SK-MEL-5 (cell line): ENCODE measurements around the gene TMEM131. TPM values are rescaled to one million over a fixed set of nuclear protein-coding genes. Genes with fewer than 3 reads are reported as not detected.
A peak's percentile ranks its signal among the peaks of the same experiment; 100 is the strongest.
"Not testable (repeated sequence)": the region's sequence is repeated elsewhere in the genome, so short reads cannot be mapped to it uniquely, and the experiment has no call there.

Experiments
- DNase-seq: peaks from one replicate; pipeline ENCODE4 v3.0.0-alpha.2; 2016; ENCODE audit warnings: low read depth, low spot score
- in situ Hi-C: cut with HindIII; loops from 2 replicates; pipeline ENCODE4 v1.10.0; 2016; ENCODE audit warnings: low sequenced_read_pairs, high pct_unique_total_duplicates, low pct_unique_long_range_greater_than_20kb
- total RNA-seq: library from RNA; depleted of rRNA; stranded (reverse); fragments of >200 nt; shearing (Covaris generic); gene quantifications from 2 replicates; pipeline ENCODE4 v1.2.3, GENCODE V29; 2014

The TMEM131 gene
- total RNA-seq, 1 experiment from 2014 or later, result 11.6 TPM

GRCh38 chr2:98026927-98027522 is 31.3 kb upstream of the TMEM131 start:
- in situ Hi-C loops, result no loop called here
- no peak for DNase-seq

GRCh38 chr2:98026292-98026691 is 30.5 kb upstream of the TMEM131 start:
- DNase-seq, result no peak

GRCh38 chr2:98025481-98026037 is 29.8 kb upstream of the TMEM131 start:
- in situ Hi-C loops, result no loop called here
- DNase-seq, result peak; percentile 15

More at GRCh38 chr2:98026292-98026691, 30.5 kb upstream of the TMEM131 start:
- in situ Hi-C loops, result no loop called here

- in situ Hi-C loops, DNase-seq: not testable (repeated sequence)
Measured at GRCh38 chr2:98022067-98022466, 26.3 kb upstream of the TMEM131 start.

DNA sequence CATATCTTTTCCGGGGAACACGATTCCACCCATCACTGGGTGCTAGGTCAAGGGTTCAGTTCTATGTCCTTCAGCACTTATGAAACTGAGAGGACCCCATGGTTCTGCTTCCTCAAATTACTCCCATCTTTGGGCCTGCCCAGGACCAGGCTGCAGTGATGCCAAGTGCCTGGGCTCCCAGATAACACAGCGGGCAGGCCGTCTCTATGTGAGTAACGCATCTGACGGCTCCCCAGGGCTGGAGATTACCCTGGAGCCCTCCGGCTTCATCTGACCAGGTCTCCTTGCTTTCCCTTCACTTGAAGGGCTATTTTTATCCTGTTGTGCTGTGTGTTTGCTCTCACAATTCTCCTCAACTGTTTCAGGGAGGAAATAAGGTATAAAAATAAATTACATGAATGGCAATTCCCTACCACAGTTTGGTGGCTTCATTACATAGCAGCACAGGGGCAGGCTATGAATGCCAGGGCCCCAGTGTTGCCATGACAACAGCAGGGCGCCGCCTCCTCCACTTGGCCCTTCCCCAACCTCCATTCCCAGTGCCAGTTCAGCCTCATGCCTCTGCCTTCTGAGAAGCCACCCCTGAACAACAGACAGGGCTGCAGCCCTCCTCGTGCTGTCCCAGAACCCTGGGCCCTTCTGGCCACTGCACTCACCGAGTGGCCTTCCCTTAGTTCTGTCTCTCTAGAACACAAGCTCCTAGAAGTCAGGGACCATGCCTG is 25.4 kb upstream of the TMEM131 start:
- in situ Hi-C loops, result no loop called here
- DNase-seq, result no peak

GRCh38 chr2:98020516-98020915 is 24.8 kb upstream of the TMEM131 start:
- in situ Hi-C loops, result no loop called here
- DNase-seq, result no peak

- no peak for DNase-seq
- in situ Hi-C loops, result no loop called here
Measured at GRCh38 chr2:98016908-98017670, 21.3 kb upstream of the TMEM131 start.

GRCh38 chr2:98015671-98016070 is 19.9 kb upstream of the TMEM131 start:
- in situ Hi-C loops, result no loop called here
- DNase-seq, result no peak

DNA sequence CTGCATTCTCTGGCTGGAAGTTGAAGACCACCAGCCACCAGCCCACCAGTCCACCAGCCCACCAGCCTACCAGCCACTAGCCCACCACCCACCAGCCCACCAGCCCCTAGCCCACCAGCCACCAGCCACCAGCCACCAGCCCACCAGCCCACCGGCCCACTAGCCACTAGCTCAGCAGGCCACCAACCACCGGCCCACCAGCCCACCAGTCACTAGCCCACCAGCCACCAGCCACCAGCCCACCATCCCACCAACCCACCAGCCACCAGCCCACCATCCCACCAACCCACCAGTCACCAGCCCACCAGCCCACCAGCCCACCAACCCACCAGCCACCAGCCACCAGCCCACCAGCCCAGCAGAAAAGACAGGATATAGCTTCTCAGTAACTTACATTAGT is 18.6 kb upstream of the TMEM131 start:
- in situ Hi-C loops, result no loop called here
- no peak for DNase-seq

DNA sequence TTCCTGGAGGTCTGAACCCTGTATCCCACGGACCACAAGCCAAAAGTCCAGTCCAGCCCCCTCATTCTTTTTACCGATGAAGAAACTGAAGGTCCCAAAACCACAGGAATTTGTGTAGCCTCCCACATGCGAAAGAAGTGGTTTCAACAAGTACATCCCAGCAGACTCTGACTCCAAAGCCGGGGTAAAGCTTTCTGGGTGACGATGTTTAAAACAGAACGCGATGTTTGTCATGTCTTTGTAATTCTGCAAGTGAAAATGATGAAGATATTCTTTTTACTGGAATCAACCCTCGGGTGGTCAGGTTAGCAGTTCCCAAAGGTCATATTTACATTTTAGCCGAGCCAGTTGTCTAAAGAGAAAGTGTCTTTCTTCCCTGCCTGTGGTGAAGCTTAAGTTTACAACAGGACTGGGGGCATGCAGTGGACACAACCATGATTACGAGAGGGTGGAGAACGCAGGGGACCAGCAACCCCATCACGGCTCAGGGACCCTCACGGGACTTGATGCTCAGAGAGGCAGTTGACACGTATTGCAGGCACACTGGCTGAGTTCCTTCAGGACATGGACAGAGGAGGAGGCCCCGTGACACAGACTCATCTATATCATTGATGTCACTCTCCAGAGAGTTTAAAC is 17.8 kb upstream of the TMEM131 start:
- in situ Hi-C loops, result no loop called here

GRCh38 chr2:98012561-98012991 is 16.8 kb upstream of the TMEM131 start:
- DNase-seq, result no peak
- in situ Hi-C loops, result no loop called here

More for the DNA sequence above, 17.8 kb upstream of the TMEM131 start:
- no peak for DNase-seq

DNA sequence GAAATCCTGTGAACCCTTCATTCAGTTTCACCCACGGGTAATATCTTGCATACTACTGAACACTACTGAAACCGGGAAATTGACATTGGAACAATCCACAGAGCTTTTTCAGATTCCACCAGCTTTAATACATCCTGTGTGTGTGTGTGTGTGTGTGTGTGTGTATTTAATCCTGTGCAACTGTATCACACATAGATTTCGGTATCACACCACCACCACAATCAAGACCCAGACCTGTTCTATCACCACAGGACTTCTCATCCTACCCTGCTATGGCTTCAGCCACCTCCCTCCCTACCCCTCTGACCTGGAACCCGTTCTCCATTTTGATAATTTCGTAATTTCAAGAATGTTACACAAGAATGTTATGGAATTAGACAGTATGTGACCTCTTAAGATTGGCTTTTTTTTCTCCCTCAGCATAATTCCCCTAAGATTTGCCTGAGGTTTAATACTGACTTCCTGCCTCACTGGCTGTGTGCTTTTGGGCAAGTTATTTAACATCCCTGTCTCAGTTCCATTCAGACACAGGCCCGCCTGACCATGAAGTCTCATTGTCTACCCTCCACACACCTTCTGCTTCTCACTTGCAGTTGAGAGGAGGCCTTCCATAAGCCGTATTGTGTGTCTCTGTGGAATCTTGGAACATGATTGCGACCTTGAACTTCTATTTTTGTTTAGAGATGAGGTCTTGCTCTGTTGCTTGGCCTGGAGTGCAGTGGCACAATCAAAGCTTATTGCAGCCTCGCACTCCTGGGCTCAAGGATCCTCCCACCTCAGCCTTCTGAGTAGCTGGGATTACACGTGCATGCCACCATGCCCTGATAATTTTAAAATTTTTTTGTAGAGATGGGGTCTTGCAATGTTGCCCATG is 14.4 kb upstream of the TMEM131 start:
- in situ Hi-C loops, result no loop called here
- no peak for DNase-seq

DNA sequence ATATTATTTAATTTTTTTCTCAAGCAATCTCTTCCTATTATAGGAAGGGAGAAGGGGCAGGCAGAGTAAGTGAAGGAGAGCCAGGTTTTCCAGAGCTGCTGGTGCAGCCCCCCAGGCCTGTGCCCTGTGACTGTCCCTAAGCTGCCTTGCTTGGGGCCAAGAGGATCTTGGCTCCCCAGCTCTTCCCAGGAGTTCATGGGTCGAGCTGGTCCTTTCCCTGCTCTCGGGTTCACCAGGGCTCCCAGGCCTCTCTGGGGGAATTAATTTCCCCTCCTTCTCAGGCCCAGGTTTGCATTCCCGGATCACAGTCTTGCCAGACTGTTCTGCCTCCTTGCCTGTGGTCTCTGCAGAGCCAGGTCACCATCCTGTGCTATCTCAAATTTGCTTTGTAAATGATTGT is 12.7 kb upstream of the TMEM131 start:
- in situ Hi-C loops, result no loop called here
- DNase-seq, result no peak

GRCh38 chr2:98006378-98006777 is 10.6 kb upstream of the TMEM131 start:
- in situ Hi-C loops, result no loop called here
- DNase-seq, result no peak

DNA sequence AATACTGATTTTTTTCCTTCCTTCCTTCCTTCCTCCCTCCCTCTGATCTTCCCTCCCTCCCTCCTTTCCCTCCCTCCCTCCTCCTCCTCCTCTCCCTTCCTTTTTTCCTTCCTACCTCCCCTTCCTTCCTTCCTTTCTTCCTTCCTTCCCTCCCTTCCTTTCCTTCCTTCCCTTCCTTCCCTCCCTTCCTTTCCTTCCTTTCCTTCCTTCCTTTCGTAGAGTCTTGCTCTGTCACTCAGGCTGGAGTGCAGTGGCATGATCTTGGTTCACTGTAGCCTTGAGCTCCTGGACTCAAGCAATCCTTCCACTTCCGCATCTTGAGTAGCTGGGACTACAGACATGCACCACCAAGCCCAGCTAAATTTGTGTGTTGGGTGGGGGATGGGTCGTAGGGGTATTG is 8.9 kb upstream of the TMEM131 start:
- in situ Hi-C loops, result no loop called here
- no peak for DNase-seq

- in situ Hi-C loops, result no loop called here
- DNase-seq, result no peak
Measured at GRCh38 chr2:98004047-98004446, 8.3 kb upstream of the TMEM131 start.

GRCh38 chr2:97999536-97999935 is 3.8 kb upstream of the TMEM131 start:
- DNase-seq, result no peak
- in situ Hi-C loops, result no loop called here
